PC-9 (cell line): ENCODE results near the gene IRS2. TPM values are rescaled to one million over a fixed set of nuclear protein-coding genes. Genes with fewer than 3 reads are reported as not detected.

Source experiments
- BruUV-seq: library from RNA; stranded (reverse); fragments of 400-500 nt; replicated peaks from 2 replicates; lab custom pipeline; 2021; lab: Mats Ljungman, UMichigan
- CTCF ChIA-PET: fragments of 300-600 bp; sonication (Branson Sonifier 250); formaldehyde crosslinking; loops from one replicate; lab custom pipeline; 2022; ENCODE audit warnings: antibody characterized with exemption; lab: Charles Lee
- POLR2A ChIA-PET: fragments of 300-600 bp; sonication (Branson Sonifier 250); formaldehyde crosslinking; loops from one replicate; lab custom pipeline; 2022; ENCODE audit warnings: antibody characterized with exemption; ENCODE audit not compliant: unreplicated experiment; lab: Charles Lee
- DNase-seq, 2 experiments: peaks; one replicate each; pipeline versions ENCODE4 v3.0.0 to v3.0.0-alpha.2; 2015 to 2022; ENCODE audit warnings: mixed read lengths in 1 of 2
- H2AFZ ChIP-seq: fragments of 200-600 bp; sonication (generic); 2 replicates; pipeline ENCODE4 v1.8.1; 2017; ENCODE audit warnings: antibody characterized with exemption
- H3F3A ChIP-seq: fragments of 200-600 bp; sonication (generic); 2 replicates; pipeline ENCODE4 v1.8.1; 2017; ENCODE audit warnings: antibody characterized with exemption, mild to moderate bottlenecking, low read depth; ENCODE audit not compliant: insufficient read depth
- H3K27ac ChIP-seq: fragments of 200-600 bp; sonication (generic); 2 replicates; pipeline ENCODE4 v1.6.1; 2016; ENCODE audit warnings: mixed run types
- H3K27me3 ChIP-seq: fragments of 200-600 bp; sonication (generic); 2 replicates; pipeline ENCODE4 v1.6.1; 2016; ENCODE audit warnings: low read depth, mixed run types; ENCODE audit not compliant: insufficient read depth
- H3K36me3 ChIP-seq: fragments of 200-600 bp; sonication (generic); 2 replicates; pipeline ENCODE4 v1.6.1; 2016; ENCODE audit warnings: low read depth, mixed run types
- H3K4me1 ChIP-seq: fragments of 200-600 bp; sonication (generic); replicated peaks from 2 replicates; pipeline ENCODE4 v1.6.1; 2016; ENCODE audit warnings: mixed run types; ENCODE audit not compliant: insufficient read depth
- H3K4me2 ChIP-seq: fragments of 200-600 bp; sonication (generic); 2 replicates; pipeline ENCODE4 v1.6.1; 2017; ENCODE audit warnings: mixed run types
- H3K4me3 ChIP-seq: fragments of 200-600 bp; sonication (generic); 2 replicates; pipeline ENCODE4 v1.6.1; 2016; ENCODE audit warnings: mixed run types
- H3K79me2 ChIP-seq: fragments of 200-600 bp; sonication (generic); 2 replicates; pipeline ENCODE4 v1.6.1; 2017; ENCODE audit warnings: low read depth, mixed run types
- H3K9me2 ChIP-seq: fragments of 200-600 bp; sonication (generic); 2 replicates; pipeline ENCODE4 v1.8.1; 2017; ENCODE audit warnings: mild to moderate bottlenecking; ENCODE audit not compliant: insufficient read depth
- H3K9me3 ChIP-seq: fragments of 200-600 bp; sonication (generic); 2 replicates; pipeline ENCODE4 v1.8.1; 2016; ENCODE audit warnings: low read depth; ENCODE audit not compliant: insufficient read depth
- H4K20me1 ChIP-seq: fragments of 200-600 bp; sonication (generic); 2 replicates; pipeline ENCODE4 v1.8.1; 2017; ENCODE audit not compliant: insufficient read depth
- EZH2 ChIP-seq: fragments of 200-600 bp; sonication (generic); IDR thresholded peaks from 2 replicates; pipeline ENCODE4 v1.8.0; 2017; ENCODE audit warnings: antibody characterized with exemption, low read depth
- intact Hi-C: fragments of 100-400 bp; cut with micrococcal nuclease; formaldehyde crosslinking; loops from one replicate; pipeline ENCODE4 v1.10.0; 2022; ENCODE audit not compliant: unreplicated experiment
- total RNA-seq: library from RNA; stranded (reverse); gene quantifications from 2 replicates; pipeline ENCODE4 v1.2.3, GENCODE V29; 2021
- TF ChIP-seq, protein P1 (sequence below): fragments of 200-600 bp; sonication (generic); conservative IDR thresholded peaks from 2 replicates; pipeline ENCODE4 v1.6.1; 2017; ENCODE audit warnings: mixed run types, antibody characterized with exemption, mild to moderate bottlenecking, moderate library complexity

The IRS2 gene
- total RNA-seq, 1 experiment from 2014 or later, result 31.3 TPM

DNA sequence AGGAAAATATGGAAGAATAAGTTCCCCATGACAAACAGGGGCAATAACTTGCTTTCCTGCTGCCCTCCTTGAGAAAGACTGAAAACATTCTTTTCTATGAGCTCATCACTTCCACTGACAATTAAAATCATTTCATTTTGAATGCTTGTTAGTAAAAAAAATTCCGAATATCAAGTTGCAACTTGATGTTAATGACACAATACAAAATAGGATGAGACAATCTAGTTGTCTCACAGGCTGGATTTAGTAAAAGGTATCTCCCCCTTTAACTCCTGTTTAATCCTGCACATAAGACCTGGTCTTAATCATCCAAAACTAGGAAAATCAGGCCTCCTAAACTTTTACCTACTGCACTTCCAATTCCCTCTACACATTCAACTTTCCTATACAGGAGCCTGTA is 24.7 kb downstream of the IRS2 start:
- no peak overlapping the region for H3K4me3 ChIP-seq
- no peaks in the 10 kb centered on the region for H3K9me3 ChIP-seq
- peaks cover 99% of the 10 kb centered on the region for H3K79me2 ChIP-seq
- BruUV-seq, result no TSS peak
- 0 out of 2 replicates have a peak overlapping the region, but pooled peaks have one; percentile 5 for H3K4me2 ChIP-seq
- H3K9me2 ChIP-seq, result no peaks in the 10 kb centered on the region
- intact Hi-C loops, result no loop called here
- H3K27ac ChIP-seq, result no peak overlapping the region; the same call in 1 of the 2 replicates
- peaks cover 26% of the 10 kb centered on the region for H3K4me1 ChIP-seq
- TF ChIP-seq, protein P1, sequence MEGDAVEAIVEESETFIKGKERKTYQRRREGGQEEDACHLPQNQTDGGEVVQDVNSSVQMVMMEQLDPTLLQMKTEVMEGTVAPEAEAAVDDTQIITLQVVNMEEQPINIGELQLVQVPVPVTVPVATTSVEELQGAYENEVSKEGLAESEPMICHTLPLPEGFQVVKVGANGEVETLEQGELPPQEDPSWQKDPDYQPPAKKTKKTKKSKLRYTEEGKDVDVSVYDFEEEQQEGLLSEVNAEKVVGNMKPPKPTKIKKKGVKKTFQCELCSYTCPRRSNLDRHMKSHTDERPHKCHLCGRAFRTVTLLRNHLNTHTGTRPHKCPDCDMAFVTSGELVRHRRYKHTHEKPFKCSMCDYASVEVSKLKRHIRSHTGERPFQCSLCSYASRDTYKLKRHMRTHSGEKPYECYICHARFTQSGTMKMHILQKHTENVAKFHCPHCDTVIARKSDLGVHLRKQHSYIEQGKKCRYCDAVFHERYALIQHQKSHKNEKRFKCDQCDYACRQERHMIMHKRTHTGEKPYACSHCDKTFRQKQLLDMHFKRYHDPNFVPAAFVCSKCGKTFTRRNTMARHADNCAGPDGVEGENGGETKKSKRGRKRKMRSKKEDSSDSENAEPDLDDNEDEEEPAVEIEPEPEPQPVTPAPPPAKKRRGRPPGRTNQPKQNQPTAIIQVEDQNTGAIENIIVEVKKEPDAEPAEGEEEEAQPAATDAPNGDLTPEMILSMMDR, result no peak
- TF ChIP-seq EZH2, result no peak
- no peak overlapping the region for H2AFZ ChIP-seq
- H4K20me1 ChIP-seq, result peaks cover 83% of the 10 kb centered on the region
- no peaks in the 10 kb centered on the region for H3K27me3 ChIP-seq
- ChIA-PET CTCF (no interaction called here), POLR2A (no interaction called here)
- no peak for DNase-seq
- H3F3A ChIP-seq, result peaks cover 77% of the 10 kb centered on the region
- peaks cover 68% of the 10 kb centered on the region for H3K36me3 ChIP-seq

DNA sequence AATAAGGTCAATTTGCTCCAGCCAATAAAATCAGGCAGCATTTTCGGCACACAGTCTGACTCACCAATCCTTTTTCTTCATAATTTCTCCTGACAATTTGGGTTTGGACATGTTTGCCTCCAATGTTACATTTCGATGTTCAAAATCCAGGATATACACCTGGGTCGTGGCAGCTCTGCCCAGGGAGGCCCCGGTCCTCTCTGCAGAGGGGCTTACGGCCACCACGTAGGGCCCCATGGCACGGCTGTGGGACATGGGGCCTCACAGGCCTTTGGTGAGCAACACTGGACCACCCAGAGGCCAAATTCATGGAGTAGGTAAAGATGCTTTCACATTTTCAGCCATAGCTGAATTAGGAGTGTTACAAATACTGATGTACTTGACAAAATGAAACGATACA is 25.4 kb downstream of the IRS2 start:
- CTCF ChIA-PET, result no interaction called here
- Histone ChIP-seq H3K4me1 (peaks cover 26% of the 10 kb centered on the region), H3K4me3 (no peak overlapping the region), H3K4me2 (no peak overlapping the region), H3F3A (peaks cover 84% of the 10 kb centered on the region), H3K27me3 (no peaks in the 10 kb centered on the region), H3K9me2 (no peaks in the 10 kb centered on the region), H3K79me2 (peaks cover 100% of the 10 kb centered on the region), H2AFZ (no peak overlapping the region), H3K27ac (no peak overlapping the region), H3K36me3 (peaks cover 75% of the 10 kb centered on the region), H3K9me3 (no peaks in the 10 kb centered on the region), H4K20me1 (peaks cover 89% of the 10 kb centered on the region)
- BruUV-seq, result no TSS peak
- no peak for DNase-seq
- POLR2A ChIA-PET, result no interaction called here
- TF ChIP-seq, protein P1, result no peak
- no peak for TF ChIP-seq EZH2
- intact Hi-C loops, result no loop called here

DNA sequence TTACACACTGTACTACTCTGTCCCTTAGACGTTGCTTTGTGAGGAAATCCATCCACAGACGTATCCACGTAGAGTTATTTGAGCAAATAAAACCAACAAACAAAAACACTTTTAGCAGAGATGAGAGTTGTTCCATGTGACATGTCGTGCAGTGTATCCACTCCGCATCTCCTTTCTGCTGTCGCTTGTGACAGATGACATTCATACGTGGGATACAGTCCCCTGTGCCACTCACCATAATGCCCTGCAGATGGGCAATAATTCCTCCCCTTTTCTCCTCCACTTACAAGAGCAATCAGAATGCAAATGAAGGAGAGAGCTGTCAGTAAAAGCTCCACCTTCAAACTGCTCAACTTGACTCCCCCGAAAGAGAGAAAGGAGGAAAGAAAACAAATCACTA is 26.0 kb downstream of the IRS2 start:
- H3K4me3 ChIP-seq, result no peak overlapping the region
- no peaks in the 10 kb centered on the region for H3K9me2 ChIP-seq
- no peak for DNase-seq
- no peak overlapping the region for H3K4me2 ChIP-seq
- peaks cover 100% of the 10 kb centered on the region for H3K79me2 ChIP-seq
- H3K27me3 ChIP-seq, result no peaks in the 10 kb centered on the region
- peaks cover 80% of the 10 kb centered on the region for H3K36me3 ChIP-seq
- H3K27ac ChIP-seq, result peak overlapping the region; percentile 26; the same call in 1 of the 2 replicates
- H3K4me1 ChIP-seq, result peaks cover 25% of the 10 kb centered on the region
- H2AFZ ChIP-seq, result no peak overlapping the region
- H3K9me3 ChIP-seq, result no peaks in the 10 kb centered on the region
- ChIA-PET POLR2A (no interaction called here), CTCF (no interaction called here)
- intact Hi-C loops, result no loop called here
- TF ChIP-seq, protein P1, result no peak
- TF ChIP-seq EZH2, result no peak
- H3F3A ChIP-seq, result peaks cover 90% of the 10 kb centered on the region
- BruUV-seq, result no TSS peak
- peaks cover 89% of the 10 kb centered on the region for H4K20me1 ChIP-seq
